Gastroesophageal sphincter (tissue), 4 donors: ENCODE results near the gene FEM1B. TPM values are rescaled to one million over a fixed set of nuclear protein-coding genes. Genes with fewer than 3 reads are reported as not detected.
A peak's percentile ranks its signal among the peaks of the same experiment; 100 is the strongest.

Source experiments
- ATAC-seq: fragments of 150-250 bp; one replicate; pipeline ENCODE4 v1.9.1; 2016; ENCODE audit warnings: mild to moderate bottlenecking, moderate library complexity
- H3K27ac ChIP-seq, 4 donors: fragments of 200-600 bp; sonication (generic) in 3 of 4; 1 replicate in 3 of 4; 2 replicates in 1 of 4; pipeline ENCODE4 v1.5.1; 2016 to 2019
- H3K27me3 ChIP-seq: fragments of 200-600 bp; sonication (generic); one replicate; pipeline ENCODE4 v1.5.1; 2019
- H3K36me3 ChIP-seq, 2 donors: fragments of 200-600 bp; sonication (generic); one replicate each; pipeline ENCODE4 v1.5.1; 2019; ENCODE audit warnings: control low read depth in 1 of 2
- H3K4me1 ChIP-seq, 3 donors: fragments of 200-600 bp; sonication (generic); 1 replicate in 2 of 3; 2 replicates in 1 of 3; pipeline ENCODE4 v1.5.1; 2016 to 2019; ENCODE audit warnings: control low read depth in 2 of 3
- H3K4me3 ChIP-seq, 2 donors: fragments of 200-600 bp; sonication (generic); one replicate each; pipeline ENCODE4 v1.5.1; 2019; ENCODE audit warnings: mild to moderate bottlenecking in 1 of 2, moderate library complexity in 1 of 2
- H3K9me3 ChIP-seq, 3 donors: fragments of 200-600 bp; sonication (generic); one replicate each; pipeline ENCODE4 v1.5.1; 2017 to 2019; ENCODE audit warnings: control low read depth in 2 of 3
- EP300 ChIP-seq: sonication (generic); formaldehyde crosslinking; IDR thresholded peaks from one replicate; pipeline ENCODE4 v1.6.1; 2017; ENCODE audit warnings: antibody characterized with exemption, mild to moderate bottlenecking
- POLR2A ChIP-seq, 2 donors: fragments of 450-650 bp; IDR thresholded peaks; one replicate each; pipeline ENCODE4 v1.6.1; 2017; ENCODE audit warnings: antibody characterized with exemption in 2 of 2, mild to moderate bottlenecking in 2 of 2, moderate library complexity in 1 of 2
- POLR2AphosphoS5 ChIP-seq: sonication (generic); formaldehyde crosslinking; IDR thresholded peaks from one replicate; pipeline ENCODE4 v1.6.1; 2017; ENCODE audit warnings: antibody characterized with exemption
- WGBS, 2 donors: methylation state at CpG; one replicate each; pipeline ENCODE4 v1.1.5; 2018; ENCODE audit warnings: low coverage in 1 of 2; 5-methylcytosine and 5-hydroxymethylcytosine counted together
- total RNA-seq, 4 donors: library from RNA; depleted of rRNA; stranded (reverse); fragments of >200 nt; gene quantifications; one replicate each; pipeline ENCODE4 v1.1.0, GENCODE V29; 2016
- TF ChIP-seq, protein P1 (sequence below), 4 experiments: fragments of 200-600 bp in 2 of 4; fragments of 450-650 bp in 2 of 4; sonication (generic) in 1 of 4; IDR thresholded peaks; one replicate each; pipeline ENCODE4 v1.5.1; 2017 to 2019; ENCODE audit warnings: antibody characterized with exemption in 4 of 4, mild to moderate bottlenecking in 2 of 4, moderate library complexity in 2 of 4

The FEM1B gene
- total RNA-seq, 4 donors from 2014 or later, result 64.8 to 71.7 (median 67.5) TPM

DNA sequence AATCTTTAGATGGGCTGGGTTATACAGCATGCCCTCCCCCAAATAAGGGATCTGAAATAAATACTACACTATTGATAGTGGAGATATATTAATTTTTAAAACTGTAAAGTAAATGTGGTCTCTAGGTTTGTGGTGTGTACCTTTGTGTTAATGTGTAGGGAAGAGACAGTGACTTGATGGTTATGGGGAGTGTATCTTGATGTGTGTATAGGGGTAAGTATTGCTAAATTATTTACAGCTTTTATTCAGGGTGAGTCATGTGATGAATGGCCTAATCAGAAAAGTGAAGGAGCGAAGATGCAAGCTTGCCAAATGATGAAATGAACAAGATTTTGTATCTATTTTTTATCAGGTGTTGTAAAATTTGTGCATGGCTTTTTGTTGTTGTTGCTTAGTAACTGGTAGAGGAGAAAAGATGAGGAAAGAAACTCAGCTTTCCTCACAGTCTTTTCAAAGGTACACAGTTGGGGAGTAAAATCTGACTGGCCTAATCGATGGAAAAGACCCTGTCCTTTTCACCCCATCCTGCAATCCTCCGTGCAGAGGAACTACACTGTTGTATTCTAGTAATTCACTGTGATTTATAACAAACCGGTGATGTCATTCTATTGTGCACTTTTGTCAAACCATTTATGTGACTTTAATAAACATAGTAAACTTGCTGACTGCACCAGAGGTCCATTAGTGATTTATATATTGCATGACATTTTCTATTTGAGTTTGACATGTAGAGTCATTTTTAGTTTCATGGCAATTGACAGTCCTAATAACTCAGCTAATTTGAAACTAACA, 17.7 kb downstream of the FEM1B start:
- no peak overlapping the region for H3K4me3 ChIP-seq
- no peak for TF ChIP-seq POLR2AphosphoS5
- TF ChIP-seq, protein P1, sequence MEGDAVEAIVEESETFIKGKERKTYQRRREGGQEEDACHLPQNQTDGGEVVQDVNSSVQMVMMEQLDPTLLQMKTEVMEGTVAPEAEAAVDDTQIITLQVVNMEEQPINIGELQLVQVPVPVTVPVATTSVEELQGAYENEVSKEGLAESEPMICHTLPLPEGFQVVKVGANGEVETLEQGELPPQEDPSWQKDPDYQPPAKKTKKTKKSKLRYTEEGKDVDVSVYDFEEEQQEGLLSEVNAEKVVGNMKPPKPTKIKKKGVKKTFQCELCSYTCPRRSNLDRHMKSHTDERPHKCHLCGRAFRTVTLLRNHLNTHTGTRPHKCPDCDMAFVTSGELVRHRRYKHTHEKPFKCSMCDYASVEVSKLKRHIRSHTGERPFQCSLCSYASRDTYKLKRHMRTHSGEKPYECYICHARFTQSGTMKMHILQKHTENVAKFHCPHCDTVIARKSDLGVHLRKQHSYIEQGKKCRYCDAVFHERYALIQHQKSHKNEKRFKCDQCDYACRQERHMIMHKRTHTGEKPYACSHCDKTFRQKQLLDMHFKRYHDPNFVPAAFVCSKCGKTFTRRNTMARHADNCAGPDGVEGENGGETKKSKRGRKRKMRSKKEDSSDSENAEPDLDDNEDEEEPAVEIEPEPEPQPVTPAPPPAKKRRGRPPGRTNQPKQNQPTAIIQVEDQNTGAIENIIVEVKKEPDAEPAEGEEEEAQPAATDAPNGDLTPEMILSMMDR (IDR thresholded peaks at IDR 0.05), result no peak
- TF ChIP-seq EP300, result no peak
- no peak for TF ChIP-seq POLR2A (IDR thresholded peaks at IDR 0.05)
- 44 to 51% methylated on average over 4 of the region's 4 CpGs for WGBS, 2 donors
- no peaks in the 10 kb centered on the region for H3K27me3 ChIP-seq
- peaks cover 0 to 20% of the 10 kb centered on the region in 2 donors for H3K36me3 ChIP-seq
- no peaks in the 10 kb centered on the region for H3K9me3 ChIP-seq
- H3K4me1 ChIP-seq, result peaks cover 15 to 78% (median 21%) of the 10 kb centered on the region in 3 donors
- ATAC-seq, result no peak
- peak overlapping the region in 1 of 4 donors; percentile 4 for H3K27ac ChIP-seq

DNA sequence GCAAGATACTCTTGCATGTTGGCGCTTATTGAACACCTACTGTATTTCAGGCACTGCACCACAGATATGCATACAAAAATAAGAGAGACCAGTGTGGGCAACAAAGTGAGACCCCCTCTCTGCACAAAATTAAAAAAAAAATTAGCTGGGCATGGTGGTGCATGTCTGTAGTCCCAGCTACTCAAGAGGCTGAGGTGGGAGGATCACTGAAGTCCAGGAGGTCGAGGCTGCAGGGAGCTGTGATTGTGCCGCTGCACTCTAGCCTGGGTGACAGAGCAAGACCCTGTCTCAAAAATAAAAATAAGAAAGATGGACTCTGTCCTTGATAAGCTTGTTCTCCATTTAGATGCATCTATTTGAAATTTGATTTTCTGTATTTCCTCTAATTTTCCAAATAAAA, 20.8 kb downstream of the FEM1B start:
- Histone ChIP-seq H3K36me3 (peaks cover 0 to 10% of the 10 kb centered on the region in 2 donors), H3K4me3 (no peak overlapping the region), H3K27ac (peak overlapping the region in 3 of 4 donors; percentile 11 to 69 (median 50)), H3K9me3 (no peaks in the 10 kb centered on the region), H3K4me1 (peaks cover 12 to 54% (median 12%) of the 10 kb centered on the region in 3 donors), H3K27me3 (no peaks in the 10 kb centered on the region)
- TF ChIP-seq POLR2A (IDR thresholded peaks at IDR 0.05), result no peak
- TF ChIP-seq, protein P1 (IDR thresholded peaks at IDR 0.05), result no peak
- no peak for TF ChIP-seq POLR2AphosphoS5
- ATAC-seq, result no peak
- WGBS, 2 donors, result 83 to 100% methylated on average over 2 to 3 of the region's 3 CpGs

DNA sequence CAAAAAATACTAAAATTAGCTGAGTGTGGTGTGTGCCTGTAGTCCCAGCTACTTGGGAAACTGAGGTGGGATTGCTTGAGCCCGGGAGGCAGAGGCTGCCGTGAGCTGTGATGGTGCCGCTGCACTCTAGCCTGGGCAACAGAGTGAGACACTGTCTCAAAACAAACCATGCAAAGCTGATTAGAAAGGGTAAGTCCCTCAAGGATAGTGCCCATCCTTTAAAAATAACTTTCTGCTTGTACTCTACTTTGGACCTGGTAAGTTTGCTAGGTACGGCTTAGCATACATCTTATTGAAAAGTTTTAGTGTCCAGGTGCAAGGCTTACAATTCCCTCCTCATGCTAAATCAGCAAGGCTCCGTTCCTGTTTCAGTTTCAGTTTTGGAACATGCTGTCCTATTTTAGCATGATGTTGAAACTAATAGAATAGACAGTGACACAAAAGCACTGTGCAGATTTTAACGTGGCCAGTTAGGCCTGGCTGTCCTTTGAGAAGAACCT, 21.4 kb downstream of the FEM1B start:
- no peaks in the 10 kb centered on the region for H3K27me3 ChIP-seq
- H3K4me1 ChIP-seq, result peaks cover 12 to 50% (median 12%) of the 10 kb centered on the region in 3 donors
- H3K4me3 ChIP-seq, result peak overlapping the region; percentile 19 to 32
- peak; percentile 75 for ATAC-seq
- H3K36me3 ChIP-seq, result peaks cover 0 to 10% of the 10 kb centered on the region in 2 donors
- no peaks in the 10 kb centered on the region for H3K9me3 ChIP-seq
- WGBS, 2 donors, result 19% methylated on average over 3 to 6 of the region's 6 CpGs
- H3K27ac ChIP-seq, result peak overlapping the region in 3 of 4 donors; percentile 46 to 69 (median 50)
- TF ChIP-seq, protein P1 (IDR thresholded peaks at IDR 0.05), result no peak
- peak; percentile 55 for TF ChIP-seq POLR2AphosphoS5

DNA sequence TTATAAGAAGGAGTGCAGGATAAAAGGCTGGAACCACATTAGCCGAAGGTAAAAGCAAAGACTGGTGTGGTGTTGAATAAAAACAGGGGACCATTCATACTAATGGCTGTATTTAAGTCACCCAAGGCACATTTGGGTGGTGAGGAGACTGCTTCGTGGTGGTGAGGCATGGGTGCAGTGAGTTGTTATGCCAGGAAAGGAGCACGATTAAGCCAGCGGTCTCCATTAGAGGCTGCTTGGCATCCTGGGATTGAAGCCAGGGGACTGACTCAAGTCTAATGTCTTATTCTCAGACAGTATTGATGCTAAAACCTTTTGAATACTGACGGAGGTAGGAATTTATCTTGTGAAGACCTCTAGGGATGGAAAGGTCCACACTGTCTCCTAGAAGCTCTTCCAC, 21.9 kb downstream of the FEM1B start:
- Histone ChIP-seq H3K9me3 (no peaks in the 10 kb centered on the region), H3K27me3 (no peaks in the 10 kb centered on the region), H3K4me3 (peak overlapping the region in 1 of 2 donors; percentile 32), H3K36me3 (peaks cover 0 to 10% of the 10 kb centered on the region in 2 donors), H3K27ac (peak overlapping the region in 3 of 4 donors; percentile 46 to 69 (median 47)), H3K4me1 (peaks cover 11 to 45% (median 12%) of the 10 kb centered on the region in 3 donors)
- ATAC-seq, result no peak
- TF ChIP-seq, protein P1 (IDR thresholded peaks at IDR 0.05), result no peak
- no peak for TF ChIP-seq POLR2A (IDR thresholded peaks at IDR 0.05)
- no peak for TF ChIP-seq EP300
- TF ChIP-seq POLR2AphosphoS5, result no peak
- WGBS, 2 donors, result 46 to 48% methylated on average over 4 to 5 of the region's 5 CpGs
